GM12878 (cell line): ENCODE measurements around the gene ZFP36. TPM values are rescaled to one million over a fixed set of nuclear protein-coding genes. Genes with fewer than 3 reads are reported as not detected.

Experiments
- BRCA1 ChIP-seq: IDR thresholded peaks from 2 replicates; pipeline ENCODE4 v1.6.1; 2011; ENCODE audit warnings: low read depth, low read length, improper control_type of control experiment
- EGR1 ChIP-seq, 2 experiments: IDR thresholded peaks; 1 replicate in 1 of 2; 2 replicates in 1 of 2; pipeline ENCODE4 v1.6.1; 2011 to 2012; ENCODE audit warnings: low read depth in 2 of 2, low read length in 2 of 2, borderline replicate concordance in 1 of 2, mild to moderate bottlenecking in 1 of 2, moderate library complexity in 1 of 2
- GABPA ChIP-seq: IDR thresholded peaks from 2 replicates; pipeline ENCODE4 v1.6.1; 2014; ENCODE audit warnings: antibody characterized with exemption, low read depth, mild to moderate bottlenecking, inconsistent platforms
- HDGF ChIP-seq: fragments of 450-650 bp; IDR thresholded peaks from 2 replicates; pipeline ENCODE4 v1.6.1; 2016; ENCODE audit warnings: antibody characterized with exemption
- IRF4 ChIP-seq: IDR thresholded peaks from 2 replicates; pipeline ENCODE4 v1.6.1; 2011; ENCODE audit warnings: low read depth, low read length
- MEF2A ChIP-seq: IDR thresholded peaks from 2 replicates; pipeline ENCODE4 v1.6.1; 2011; ENCODE audit warnings: low read depth, mild to moderate bottlenecking, low read length, moderate library complexity; ENCODE audit not compliant: insufficient read depth
- NFYB ChIP-seq: IDR thresholded peaks from 2 replicates; pipeline ENCODE4 v1.6.1; 2011; ENCODE audit warnings: low read depth, mild to moderate bottlenecking, low read length, improper control_type of control experiment, moderate library complexity; ENCODE audit not compliant: insufficient read depth
- NR2F1 ChIP-seq: fragments of 450-650 bp; conservative IDR thresholded peaks from 2 replicates; pipeline ENCODE4 v1.6.1; 2017; ENCODE audit warnings: mild to moderate bottlenecking
- POLR2AphosphoS2 ChIP-seq: IDR thresholded peaks from 2 replicates; pipeline ENCODE4 v1.6.1; 2011; ENCODE audit warnings: low read depth, mild to moderate bottlenecking, low read length, improper control_type of control experiment, moderate library complexity
- RELA ChIP-seq: fragments of 450-650 bp; IDR thresholded peaks from 2 replicates; pipeline ENCODE4 v1.8.0; 2014; ENCODE audit warnings: borderline replicate concordance; ENCODE audit not compliant: partially characterized antibody
- RFX5 ChIP-seq: IDR thresholded peaks from 2 replicates; pipeline ENCODE4 v1.6.1; 2011; ENCODE audit warnings: low read depth, low read length, improper control_type of control experiment
- SIN3A ChIP-seq: IDR thresholded peaks from 2 replicates; pipeline ENCODE4 v1.6.1; 2012; ENCODE audit warnings: low read depth, low read length, improper control_type of control experiment
- TAF1 ChIP-seq: IDR thresholded peaks from 2 replicates; pipeline ENCODE4 v1.6.1; 2011; ENCODE audit warnings: mild to moderate bottlenecking, low read depth, low read length, borderline replicate concordance
- TARDBP ChIP-seq: IDR thresholded peaks from 2 replicates; pipeline ENCODE4 v1.6.1; 2016; ENCODE audit warnings: borderline replicate concordance
- TCF3 ChIP-seq: IDR thresholded peaks from 2 replicates; pipeline ENCODE4 v1.6.1; 2012; ENCODE audit warnings: low read depth, mild to moderate bottlenecking, low read length, borderline replicate concordance; ENCODE audit not compliant: insufficient read depth
- ZNF24 ChIP-seq: fragments of 450-650 bp; IDR thresholded peaks from 2 replicates; pipeline ENCODE4 v1.6.1; 2017; ENCODE audit warnings: antibody characterized with exemption, mild to moderate bottlenecking
- polyA plus RNA-seq, 11 experiments: library from polyadenylated mRNA; depleted of rRNA in 4 of 11; unstranded in 6 of 11; stranded (reverse) in 5 of 11; fragments of >200 nt; fragmentation: Nextera tagmentation in 4 of 11; fragmentation: Illumina TruSeq in 1 of 11; extraction: Ambion mirVana in 4 of 11; extraction: Trizol in 1 of 11; gene quantifications; 1 replicate in 1 of 11; 2 replicates in 10 of 11; pipeline versions ENCODE4 v1.2.1 to v1.2.3, GENCODE V29; 2011 to 2016; ENCODE audit warnings: inconsistent platforms in 2 of 11, missing spikeins in 2 of 11, low read depth in 1 of 11
- total RNA-seq, 4 experiments: library from RNA; depleted of rRNA in 3 of 4; stranded (reverse); fragments of >200 nt in 3 of 4; fragmentation: Illumina TruSeq in 1 of 4; extraction: Trizol in 1 of 4; gene quantifications; 2 replicates each; pipeline versions ENCODE4 v1.2.1 to v1.2.3, GENCODE V29; 2013 to 2021
- TF ChIP-seq, protein P1 (sequence below): IDR thresholded peaks from 2 replicates; pipeline ENCODE4 v1.6.1; 2012; ENCODE audit warnings: mild to moderate bottlenecking, low read depth, low read length
- TF ChIP-seq, protein P2 (sequence below): fragments of 450-650 bp; formaldehyde crosslinking; IDR thresholded peaks from 2 replicates; pipeline ENCODE4 v1.5.0; 2022; ENCODE audit warnings: mild to moderate bottlenecking, missing genetic modification characterization
- TF ChIP-seq, protein P3 (sequence below): IDR thresholded peaks from 2 replicates; pipeline ENCODE4 v1.6.1; 2012; ENCODE audit warnings: low read depth, low read length, improper control_type of control experiment
- TF ChIP-seq, protein P4 (sequence below): fragments of 450-650 bp; formaldehyde crosslinking; IDR thresholded peaks from 2 replicates; pipeline ENCODE4 v1.4.0; 2020; ENCODE audit warnings: mild to moderate bottlenecking, moderate library complexity

Gene ZFP36
- total and polyA plus RNA-seq, 10 of the 15 experiments (the other 5 are each of a cell fraction or from before 2014, with no cell fraction given), result 5.3 to 55.0 (median 18.1) TPM

DNA sequence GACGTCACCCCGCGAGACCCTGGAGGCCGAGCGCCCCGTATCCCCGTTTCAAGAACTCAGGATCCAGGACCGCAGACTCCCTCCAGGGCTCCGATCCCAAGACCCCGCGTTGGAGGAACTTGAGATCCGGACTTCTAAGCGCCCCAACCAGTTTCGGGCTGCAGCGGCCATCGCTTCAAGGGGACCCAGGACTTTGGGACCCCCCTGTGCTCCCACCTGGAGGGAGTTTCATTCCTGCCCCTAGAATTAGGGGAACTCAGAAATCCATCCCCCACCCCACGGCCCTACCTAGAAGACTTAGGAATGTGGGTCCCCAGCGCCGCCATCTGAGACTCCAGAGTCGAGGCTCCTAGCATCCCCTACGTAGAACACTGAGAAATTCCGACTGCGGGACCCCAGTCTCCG lies 6.2 kb downstream of the ZFP36 start (continued):
- no peak for TF ChIP-seq MEF2A
- TF ChIP-seq SIN3A, result no peak; the same call in 1 of the 2 replicates
- no peak for TF ChIP-seq RELA
- TF ChIP-seq, protein P1, sequence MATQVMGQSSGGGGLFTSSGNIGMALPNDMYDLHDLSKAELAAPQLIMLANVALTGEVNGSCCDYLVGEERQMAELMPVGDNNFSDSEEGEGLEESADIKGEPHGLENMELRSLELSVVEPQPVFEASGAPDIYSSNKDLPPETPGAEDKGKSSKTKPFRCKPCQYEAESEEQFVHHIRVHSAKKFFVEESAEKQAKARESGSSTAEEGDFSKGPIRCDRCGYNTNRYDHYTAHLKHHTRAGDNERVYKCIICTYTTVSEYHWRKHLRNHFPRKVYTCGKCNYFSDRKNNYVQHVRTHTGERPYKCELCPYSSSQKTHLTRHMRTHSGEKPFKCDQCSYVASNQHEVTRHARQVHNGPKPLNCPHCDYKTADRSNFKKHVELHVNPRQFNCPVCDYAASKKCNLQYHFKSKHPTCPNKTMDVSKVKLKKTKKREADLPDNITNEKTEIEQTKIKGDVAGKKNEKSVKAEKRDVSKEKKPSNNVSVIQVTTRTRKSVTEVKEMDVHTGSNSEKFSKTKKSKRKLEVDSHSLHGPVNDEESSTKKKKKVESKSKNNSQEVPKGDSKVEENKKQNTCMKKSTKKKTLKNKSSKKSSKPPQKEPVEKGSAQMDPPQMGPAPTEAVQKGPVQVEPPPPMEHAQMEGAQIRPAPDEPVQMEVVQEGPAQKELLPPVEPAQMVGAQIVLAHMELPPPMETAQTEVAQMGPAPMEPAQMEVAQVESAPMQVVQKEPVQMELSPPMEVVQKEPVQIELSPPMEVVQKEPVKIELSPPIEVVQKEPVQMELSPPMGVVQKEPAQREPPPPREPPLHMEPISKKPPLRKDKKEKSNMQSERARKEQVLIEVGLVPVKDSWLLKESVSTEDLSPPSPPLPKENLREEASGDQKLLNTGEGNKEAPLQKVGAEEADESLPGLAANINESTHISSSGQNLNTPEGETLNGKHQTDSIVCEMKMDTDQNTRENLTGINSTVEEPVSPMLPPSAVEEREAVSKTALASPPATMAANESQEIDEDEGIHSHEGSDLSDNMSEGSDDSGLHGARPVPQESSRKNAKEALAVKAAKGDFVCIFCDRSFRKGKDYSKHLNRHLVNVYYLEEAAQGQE, result no peak
- TF ChIP-seq HDGF, result no peak
- TF ChIP-seq BRCA1, result no peak
- no peak for TF ChIP-seq NFYB
- TF ChIP-seq TCF3, result no peak
- no peak for TF ChIP-seq EGR1 (IDR thresholded peaks at IDR 0.05; ENCODE audit: borderline replicate concordance in 1 of 2, low read depth in 2 of 2, low read length in 2 of 2)
- 0 out of 2 replicates have a peak, but pooled peaks have one; percentile 1 for TF ChIP-seq POLR2AphosphoS2
- TF ChIP-seq RFX5, result no peak
- no peak for TF ChIP-seq TARDBP
- no peak for TF ChIP-seq NR2F1
- TF ChIP-seq, protein P2, sequence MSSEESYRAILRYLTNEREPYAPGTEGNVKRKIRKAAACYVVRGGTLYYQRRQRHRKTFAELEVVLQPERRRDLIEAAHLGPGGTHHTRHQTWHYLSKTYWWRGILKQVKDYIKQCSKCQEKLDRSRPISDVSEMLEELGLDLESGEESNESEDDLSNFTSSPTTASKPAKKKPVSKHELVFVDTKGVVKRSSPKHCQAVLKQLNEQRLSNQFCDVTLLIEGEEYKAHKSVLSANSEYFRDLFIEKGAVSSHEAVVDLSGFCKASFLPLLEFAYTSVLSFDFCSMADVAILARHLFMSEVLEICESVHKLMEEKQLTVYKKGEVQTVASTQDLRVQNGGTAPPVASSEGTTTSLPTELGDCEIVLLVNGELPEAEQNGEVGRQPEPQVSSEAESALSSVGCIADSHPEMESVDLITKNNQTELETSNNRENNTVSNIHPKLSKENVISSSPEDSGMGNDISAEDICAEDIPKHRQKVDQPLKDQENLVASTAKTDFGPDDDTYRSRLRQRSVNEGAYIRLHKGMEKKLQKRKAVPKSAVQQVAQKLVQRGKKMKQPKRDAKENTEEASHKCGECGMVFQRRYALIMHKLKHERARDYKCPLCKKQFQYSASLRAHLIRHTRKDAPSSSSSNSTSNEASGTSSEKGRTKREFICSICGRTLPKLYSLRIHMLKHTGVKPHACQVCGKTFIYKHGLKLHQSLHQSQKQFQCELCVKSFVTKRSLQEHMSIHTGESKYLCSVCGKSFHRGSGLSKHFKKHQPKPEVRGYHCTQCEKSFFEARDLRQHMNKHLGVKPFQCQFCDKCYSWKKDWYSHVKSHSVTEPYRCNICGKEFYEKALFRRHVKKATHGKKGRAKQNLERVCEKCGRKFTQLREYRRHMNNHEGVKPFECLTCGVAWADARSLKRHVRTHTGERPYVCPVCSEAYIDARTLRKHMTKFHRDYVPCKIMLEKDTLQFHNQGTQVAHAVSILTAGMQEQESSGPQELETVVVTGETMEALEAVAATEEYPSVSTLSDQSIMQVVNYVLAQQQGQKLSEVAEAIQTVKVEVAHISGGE (CRISPR knock-in tag), result no peak
- TF ChIP-seq, protein P3, sequence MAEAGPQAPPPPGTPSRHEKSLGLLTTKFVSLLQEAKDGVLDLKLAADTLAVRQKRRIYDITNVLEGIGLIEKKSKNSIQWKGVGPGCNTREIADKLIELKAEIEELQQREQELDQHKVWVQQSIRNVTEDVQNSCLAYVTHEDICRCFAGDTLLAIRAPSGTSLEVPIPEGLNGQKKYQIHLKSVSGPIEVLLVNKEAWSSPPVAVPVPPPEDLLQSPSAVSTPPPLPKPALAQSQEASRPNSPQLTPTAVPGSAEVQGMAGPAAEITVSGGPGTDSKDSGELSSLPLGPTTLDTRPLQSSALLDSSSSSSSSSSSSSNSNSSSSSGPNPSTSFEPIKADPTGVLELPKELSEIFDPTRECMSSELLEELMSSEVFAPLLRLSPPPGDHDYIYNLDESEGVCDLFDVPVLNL, result no peak
- no peak for TF ChIP-seq TAF1
- TF ChIP-seq IRF4, result no peak
- TF ChIP-seq GABPA, result no peak
- TF ChIP-seq ZNF24, result no peak
- TF ChIP-seq, protein P4, sequence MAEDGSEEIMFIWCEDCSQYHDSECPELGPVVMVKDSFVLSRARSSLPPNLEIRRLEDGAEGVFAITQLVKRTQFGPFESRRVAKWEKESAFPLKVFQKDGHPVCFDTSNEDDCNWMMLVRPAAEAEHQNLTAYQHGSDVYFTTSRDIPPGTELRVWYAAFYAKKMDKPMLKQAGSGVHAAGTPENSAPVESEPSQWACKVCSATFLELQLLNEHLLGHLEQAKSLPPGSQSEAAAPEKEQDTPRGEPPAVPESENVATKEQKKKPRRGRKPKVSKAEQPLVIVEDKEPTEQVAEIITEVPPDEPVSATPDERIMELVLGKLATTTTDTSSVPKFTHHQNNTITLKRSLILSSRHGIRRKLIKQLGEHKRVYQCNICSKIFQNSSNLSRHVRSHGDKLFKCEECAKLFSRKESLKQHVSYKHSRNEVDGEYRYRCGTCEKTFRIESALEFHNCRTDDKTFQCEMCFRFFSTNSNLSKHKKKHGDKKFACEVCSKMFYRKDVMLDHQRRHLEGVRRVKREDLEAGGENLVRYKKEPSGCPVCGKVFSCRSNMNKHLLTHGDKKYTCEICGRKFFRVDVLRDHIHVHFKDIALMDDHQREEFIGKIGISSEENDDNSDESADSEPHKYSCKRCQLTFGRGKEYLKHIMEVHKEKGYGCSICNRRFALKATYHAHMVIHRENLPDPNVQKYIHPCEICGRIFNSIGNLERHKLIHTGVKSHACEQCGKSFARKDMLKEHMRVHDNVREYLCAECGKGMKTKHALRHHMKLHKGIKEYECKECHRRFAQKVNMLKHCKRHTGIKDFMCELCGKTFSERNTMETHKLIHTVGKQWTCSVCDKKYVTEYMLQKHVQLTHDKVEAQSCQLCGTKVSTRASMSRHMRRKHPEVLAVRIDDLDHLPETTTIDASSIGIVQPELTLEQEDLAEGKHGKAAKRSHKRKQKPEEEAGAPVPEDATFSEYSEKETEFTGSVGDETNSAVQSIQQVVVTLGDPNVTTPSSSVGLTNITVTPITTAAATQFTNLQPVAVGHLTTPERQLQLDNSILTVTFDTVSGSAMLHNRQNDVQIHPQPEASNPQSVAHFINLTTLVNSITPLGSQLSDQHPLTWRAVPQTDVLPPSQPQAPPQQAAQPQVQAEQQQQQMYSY (CRISPR knock-in tag), result no peak
